Measurements from ENCODE around the gene KSR2. TPM values are rescaled to one million over a fixed set of nuclear protein-coding genes. Genes with fewer than 3 reads are reported as not detected.

The KSR2 gene
- total and polyA plus RNA-seq, 2 of the 13 experiments (the other 11 are each of a cell fraction or from before 2014, with no cell fraction given) = 0.02 TPM; not detected in 1

DNA sequence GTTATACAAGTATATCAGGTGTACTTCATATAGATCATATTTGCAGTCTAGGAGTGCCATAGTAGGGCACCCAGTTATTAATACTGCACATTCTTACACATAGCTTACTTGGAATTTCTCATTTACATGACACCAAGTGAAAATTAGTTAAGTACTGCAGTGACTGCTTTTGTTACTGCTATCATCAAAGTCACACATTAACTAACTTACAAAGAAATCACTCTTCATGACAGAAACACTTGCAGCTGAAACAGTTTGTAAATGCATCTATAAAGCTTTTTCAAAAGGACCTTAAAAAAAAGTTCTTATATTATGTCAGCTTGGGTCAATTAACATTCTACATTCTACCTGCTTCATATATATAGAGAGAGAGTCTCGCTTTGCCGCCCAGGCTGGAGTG, 29.9 kb upstream of the KSR2 start (continued):
- TF ChIP-seq NONO (IDR thresholded peaks at IDR 0.05) (no peak), NONO (CRISPR knock-in tag; conservative IDR thresholded peaks at IDR 0.05) (no peak), ZNF382 (CRISPR knock-in tag; IDR thresholded peaks at IDR 0.05; ENCODE audit: borderline replicate concordance) (no peak), ZNF296 (CRISPR knock-in tag; conservative IDR thresholded peaks at IDR 0.05) (no peak)

DNA sequence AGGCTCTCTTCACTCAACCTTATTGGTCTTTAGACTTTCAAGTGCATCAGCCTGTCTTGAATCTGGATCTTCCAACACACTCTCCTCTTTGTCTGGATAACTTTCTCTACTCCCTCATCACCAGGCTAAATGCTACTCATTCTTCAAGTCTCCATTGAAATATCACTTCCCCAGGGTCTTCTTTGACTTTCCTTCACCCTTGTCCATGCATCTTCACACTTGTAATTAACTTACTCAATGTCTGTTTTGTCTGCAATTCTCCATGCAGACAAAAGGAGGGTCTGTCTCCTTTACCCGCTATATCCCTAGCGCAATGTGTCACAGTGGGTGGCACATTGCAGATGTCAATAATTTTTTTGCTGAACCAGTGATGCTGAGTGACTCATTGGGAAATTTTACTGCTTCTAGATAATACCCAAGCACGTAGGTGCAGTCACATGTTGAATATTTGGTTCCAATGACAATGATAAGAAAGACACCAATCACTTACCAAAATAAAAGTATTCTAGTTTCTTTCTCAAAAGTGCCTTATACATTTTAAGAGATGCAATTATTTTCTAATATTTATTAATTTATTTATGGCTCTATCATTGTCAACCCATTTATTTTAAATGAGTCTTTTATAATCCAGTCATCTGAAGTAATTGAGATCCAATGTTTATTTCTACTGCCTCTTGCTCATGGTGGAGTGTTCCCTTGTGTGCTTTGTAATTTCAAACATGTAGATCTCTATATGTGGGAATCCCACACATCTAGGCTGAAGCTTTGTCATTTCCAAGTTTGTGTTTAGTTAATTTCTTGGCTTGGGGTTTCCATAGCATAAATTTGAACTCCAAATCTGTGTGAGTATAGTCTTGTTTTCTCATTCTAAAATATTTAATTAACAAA, 26.0 kb upstream of the KSR2 start:
- POLR2A ChIA-PET = no interaction called here
- no peaks in the 10 kb centered on the region for H4K20me1 ChIP-seq (ENCODE audit: insufficient read depth, low read length)
- CTCF ChIA-PET (ENCODE audit: low intra/inter-chr PET ratio, low total read pairs) = no interaction called here
- in situ Hi-C loops (cut with HindIII; ENCODE audit: extremely low pct_ligation_motif_present, low pct_unique_long_range_greater_than_20kb) (no loop called here), intact Hi-C loops (cut with micrococcal nuclease; ENCODE audit: unreplicated experiment) (no loop called here)
- ATAC-seq = no peak
- no peak overlapping the region for H3K9ac ChIP-seq (ENCODE audit: insufficient read depth, low read depth, low read length)
- H3K9me3 ChIP-seq (ENCODE audit: low read length) = no peaks in the 10 kb centered on the region
- no TSS peak for BruUV-seq (replicated peaks)
- no peak overlapping the region for H3K4me2 ChIP-seq (ENCODE audit: low read depth, low read length)
- 55% methylated on average over 3 of the region's 3 CpGs for WGBS (ENCODE audit: low lambda C conversion rate)
- no peak for DNase-seq (ENCODE audit: low spot score)
- no peak overlapping the region for H2AFZ ChIP-seq (ENCODE audit: low read length)
- FAIRE-seq = no peak
- no peaks in the 10 kb centered on the region for H3K27me3 ChIP-seq (ENCODE audit: control insufficient read depth in 1 of 2, insufficient read depth in 2 of 2, low read length in 2 of 2)
- H3K36me3 ChIP-seq (replicated peaks in 1 of 2; ENCODE audit: control insufficient read depth in 1 of 2, insufficient read depth in 2 of 2, low read length in 2 of 2) = no peaks in the 10 kb centered on the region
- H3K27ac ChIP-seq (ENCODE audit: extremely low read length, insufficient read depth, low read length) = no peak overlapping the region
- H3K4me1 ChIP-seq (ENCODE audit: insufficient read depth, low read length) = no peaks in the 10 kb centered on the region
- no peak overlapping the region for H3K4me3 ChIP-seq (replicated peaks in 1 of 3; ENCODE audit: insufficient read depth in 1 of 3, low read depth in 2 of 3, low read length in 3 of 3)
- no peaks in the 10 kb centered on the region for H3K79me2 ChIP-seq (ENCODE audit: insufficient read depth, low read length)
- TF ChIP-seq, protein P1, sequence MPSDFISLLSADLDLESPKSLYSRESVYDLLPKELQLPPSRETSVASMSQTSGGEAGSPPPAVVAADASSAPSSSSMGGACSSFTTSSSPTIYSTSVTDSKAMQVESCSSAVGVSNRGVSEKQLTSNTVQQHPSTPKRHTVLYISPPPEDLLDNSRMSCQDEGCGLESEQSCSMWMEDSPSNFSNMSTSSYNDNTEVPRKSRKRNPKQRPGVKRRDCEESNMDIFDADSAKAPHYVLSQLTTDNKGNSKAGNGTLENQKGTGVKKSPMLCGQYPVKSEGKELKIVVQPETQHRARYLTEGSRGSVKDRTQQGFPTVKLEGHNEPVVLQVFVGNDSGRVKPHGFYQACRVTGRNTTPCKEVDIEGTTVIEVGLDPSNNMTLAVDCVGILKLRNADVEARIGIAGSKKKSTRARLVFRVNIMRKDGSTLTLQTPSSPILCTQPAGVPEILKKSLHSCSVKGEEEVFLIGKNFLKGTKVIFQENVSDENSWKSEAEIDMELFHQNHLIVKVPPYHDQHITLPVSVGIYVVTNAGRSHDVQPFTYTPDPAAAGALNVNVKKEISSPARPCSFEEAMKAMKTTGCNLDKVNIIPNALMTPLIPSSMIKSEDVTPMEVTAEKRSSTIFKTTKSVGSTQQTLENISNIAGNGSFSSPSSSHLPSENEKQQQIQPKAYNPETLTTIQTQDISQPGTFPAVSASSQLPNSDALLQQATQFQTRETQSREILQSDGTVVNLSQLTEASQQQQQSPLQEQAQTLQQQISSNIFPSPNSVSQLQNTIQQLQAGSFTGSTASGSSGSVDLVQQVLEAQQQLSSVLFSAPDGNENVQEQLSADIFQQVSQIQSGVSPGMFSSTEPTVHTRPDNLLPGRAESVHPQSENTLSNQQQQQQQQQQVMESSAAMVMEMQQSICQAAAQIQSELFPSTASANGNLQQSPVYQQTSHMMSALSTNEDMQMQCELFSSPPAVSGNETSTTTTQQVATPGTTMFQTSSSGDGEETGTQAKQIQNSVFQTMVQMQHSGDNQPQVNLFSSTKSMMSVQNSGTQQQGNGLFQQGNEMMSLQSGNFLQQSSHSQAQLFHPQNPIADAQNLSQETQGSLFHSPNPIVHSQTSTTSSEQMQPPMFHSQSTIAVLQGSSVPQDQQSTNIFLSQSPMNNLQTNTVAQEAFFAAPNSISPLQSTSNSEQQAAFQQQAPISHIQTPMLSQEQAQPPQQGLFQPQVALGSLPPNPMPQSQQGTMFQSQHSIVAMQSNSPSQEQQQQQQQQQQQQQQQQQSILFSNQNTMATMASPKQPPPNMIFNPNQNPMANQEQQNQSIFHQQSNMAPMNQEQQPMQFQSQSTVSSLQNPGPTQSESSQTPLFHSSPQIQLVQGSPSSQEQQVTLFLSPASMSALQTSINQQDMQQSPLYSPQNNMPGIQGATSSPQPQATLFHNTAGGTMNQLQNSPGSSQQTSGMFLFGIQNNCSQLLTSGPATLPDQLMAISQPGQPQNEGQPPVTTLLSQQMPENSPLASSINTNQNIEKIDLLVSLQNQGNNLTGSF (CRISPR knock-in tag; IDR thresholded peaks at IDR 0.05) = no peak
- no peak for TF ChIP-seq ZNF761 (CRISPR knock-in tag; conservative IDR thresholded peaks at IDR 0.05)
- no peak for TF ChIP-seq NFYB (CRISPR knock-in tag; IDR thresholded peaks at IDR 0.05)
- TF ChIP-seq ZNF567 (CRISPR knock-in tag; IDR thresholded peaks at IDR 0.05; ENCODE audit: borderline replicate concordance) = no peak
- TF ChIP-seq SIX1 (CRISPR knock-in tag; IDR thresholded peaks at IDR 0.05; ENCODE audit: borderline replicate concordance) = no peak
- TF ChIP-seq ZFP1 (CRISPR knock-in tag; IDR thresholded peaks at IDR 0.05) = no peak
- no peak for TF ChIP-seq ZFP62 (CRISPR knock-in tag; IDR thresholded peaks at IDR 0.05)
- TF ChIP-seq, protein P2, sequence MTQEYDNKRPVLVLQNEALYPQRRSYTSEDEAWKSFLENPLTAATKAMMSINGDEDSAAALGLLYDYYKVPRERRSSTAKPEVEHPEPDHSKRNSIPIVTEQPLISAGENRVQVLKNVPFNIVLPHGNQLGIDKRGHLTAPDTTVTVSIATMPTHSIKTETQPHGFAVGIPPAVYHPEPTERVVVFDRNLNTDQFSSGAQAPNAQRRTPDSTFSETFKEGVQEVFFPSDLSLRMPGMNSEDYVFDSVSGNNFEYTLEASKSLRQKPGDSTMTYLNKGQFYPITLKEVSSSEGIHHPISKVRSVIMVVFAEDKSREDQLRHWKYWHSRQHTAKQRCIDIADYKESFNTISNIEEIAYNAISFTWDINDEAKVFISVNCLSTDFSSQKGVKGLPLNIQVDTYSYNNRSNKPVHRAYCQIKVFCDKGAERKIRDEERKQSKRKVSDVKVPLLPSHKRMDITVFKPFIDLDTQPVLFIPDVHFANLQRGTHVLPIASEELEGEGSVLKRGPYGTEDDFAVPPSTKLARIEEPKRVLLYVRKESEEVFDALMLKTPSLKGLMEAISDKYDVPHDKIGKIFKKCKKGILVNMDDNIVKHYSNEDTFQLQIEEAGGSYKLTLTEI (CRISPR knock-in tag; conservative IDR thresholded peaks at IDR 0.05) = no peak
- no peak for TF ChIP-seq PAF1 (CRISPR knock-in tag; IDR thresholded peaks at IDR 0.05)
- TF ChIP-seq NFATC3 (CRISPR knock-in tag; IDR thresholded peaks at IDR 0.05) = no peak
- TF ChIP-seq HES4 (CRISPR knock-in tag; IDR thresholded peaks at IDR 0.05; ENCODE audit: borderline replicate concordance) = no peak
- TF ChIP-seq GABPB1 (CRISPR knock-in tag; IDR thresholded peaks at IDR 0.05) = no peak
- TF ChIP-seq RNF2 (conservative IDR thresholded peaks at IDR 0.05; ENCODE audit: low read depth) = no peak

Data from HepG2 (cell line).